NCI-H2029 treated with DMSO at 0.1 percent for 48 hours (cell line): ENCODE measurements around the gene ADAMTSL5.
A peak's percentile ranks its signal among the peaks of the same experiment; 100 is the strongest.

Source experiments
- DNase-seq: peaks from one replicate; lab custom pipeline; 2025; lab: John Stamatoyannopoulos, UW

Gene ADAMTSL5

GRCh38 chr19:1496714-1497577 lies 15.9 kb downstream of the ADAMTSL5 start:
- DNase-seq = no peak

- DNase-seq = no peak
Observed at GRCh38 chr19:1495799-1496713, 16.8 kb downstream of the ADAMTSL5 start.

- DNase-seq = no peak
Observed at GRCh38 chr19:1495051-1495798, 17.6 kb downstream of the ADAMTSL5 start.

GRCh38 chr19:1494115-1494815 lies 18.6 kb downstream of the ADAMTSL5 start:
- DNase-seq = no peak

GRCh38 chr19:1492474-1493006 lies 20.3 kb downstream of the ADAMTSL5 start:
- DNase-seq = no peak

- DNase-seq = no peak
Observed at GRCh38 chr19:1491849-1492170, 21.0 kb downstream of the ADAMTSL5 start.

- no peak for DNase-seq
Observed at GRCh38 chr19:1491114-1491848, 21.5 kb downstream of the ADAMTSL5 start, which contains the start of gene REEP6. Gene REEP6, plus strand, starts transcription at chr19:1491181. Its CDS starts 89 bp downstream, at chr19:1491270.

GRCh38 chr19:1490311-1491113 lies 22.3 kb downstream of the ADAMTSL5 start, which contains the start of gene PCSK4:
Gene PCSK4, minus strand, starts transcription at chr19:1490350. Its CDS starts 4 bp downstream, at chr19:1490346.
- DNase-seq = peak; percentile 92

GRCh38 chr19:1489463-1490310 lies 23.1 kb downstream of the ADAMTSL5 start:
- no peak for DNase-seq

- DNase-seq = no peak
Observed at GRCh38 chr19:1488282-1488601, 24.6 kb downstream of the ADAMTSL5 start.

- no peak for DNase-seq
Observed at GRCh38 chr19:1487576-1488281, 25.1 kb downstream of the ADAMTSL5 start.

GRCh38 chr19:1486720-1487575 lies 25.9 kb downstream of the ADAMTSL5 start:
- DNase-seq = no peak

GRCh38 chr19:1483979-1484428 lies 28.8 kb downstream of the ADAMTSL5 start:
- DNase-seq = no peak

- DNase-seq = no peak
Observed at GRCh38 chr19:1483131-1483978, 29.5 kb downstream of the ADAMTSL5 start.

GRCh38 chr19:1482361-1483130 lies 30.3 kb downstream of the ADAMTSL5 start:
- DNase-seq = no peak
